Endodermal cell (in vitro differentiated cells): ENCODE results near the gene IGF2R. TPM values are rescaled to one million over a fixed set of nuclear protein-coding genes. Genes with fewer than 3 reads are reported as not detected.

ENCODE experiments used
- DNase-seq: peaks from one replicate; pipeline ENCODE4 v3.0.0-alpha.2; 2017
- H3K27ac ChIP-seq: 2 replicates; pipeline ENCODE4 v1.5.1; 2013; ENCODE audit warnings: mild to moderate bottlenecking, low read depth, low read length, moderate library complexity
- H3K27me3 ChIP-seq: 2 replicates; pipeline ENCODE4 v1.6.1; 2013; ENCODE audit warnings: mild to moderate bottlenecking, low read length, moderate library complexity; ENCODE audit not compliant: insufficient read depth, control insufficient read depth, poor library complexity, severe bottlenecking
- H3K36me3 ChIP-seq: 2 replicates; pipeline ENCODE4 v1.7.0; 2013; ENCODE audit warnings: mild to moderate bottlenecking, low read length, moderate library complexity; ENCODE audit not compliant: control insufficient read depth, insufficient read depth
- H3K4me1 ChIP-seq: one replicate; pipeline ENCODE4 v1.7.0; 2013; ENCODE audit warnings: low read length; ENCODE audit not compliant: control insufficient read depth, insufficient read depth
- H3K4me3 ChIP-seq: 2 replicates; pipeline ENCODE4 v1.5.1; 2013; ENCODE audit warnings: mild to moderate bottlenecking, low read length, moderate library complexity
- H3K9ac ChIP-seq: 2 replicates; pipeline ENCODE4 v1.6.1; 2013; ENCODE audit warnings: mild to moderate bottlenecking, low read length, moderate library complexity; ENCODE audit not compliant: poor library complexity, severe bottlenecking; ENCODE audit errors: extremely low read depth
- H3K9me3 ChIP-seq: 2 replicates; pipeline ENCODE4 v1.6.1; 2013; ENCODE audit warnings: mild to moderate bottlenecking, low read length, moderate library complexity; ENCODE audit not compliant: control insufficient read depth
- H3K27ac Mint-ChIP-seq: 2 replicates; pipeline ENCODE4 v1.8.0; 2020; ENCODE audit warnings: mixed read lengths
- H3K27me3 Mint-ChIP-seq: 2 replicates; pipeline ENCODE4 v1.8.0; 2021; ENCODE audit warnings: mild to moderate bottlenecking, mixed read lengths; ENCODE audit not compliant: insufficient read depth
- H3K36me3 Mint-ChIP-seq: 2 replicates; pipeline ENCODE4 v1.8.0; 2020; ENCODE audit warnings: low read depth, mixed read lengths
- H3K4me1 Mint-ChIP-seq: 2 replicates; pipeline ENCODE4 v1.8.0; 2020; ENCODE audit warnings: mixed read lengths
- H3K4me3 Mint-ChIP-seq: 2 replicates; pipeline ENCODE4 v1.8.0; 2020; ENCODE audit warnings: mild to moderate bottlenecking, moderate library complexity, mixed read lengths
- H3K9me3 Mint-ChIP-seq: 2 replicates; pipeline ENCODE4 v1.8.0; 2020; ENCODE audit warnings: mild to moderate bottlenecking, mixed read lengths
- WGBS, 2 experiments: methylation state at CpG; one replicate each; pipeline versions ENCODE4 v1.1.5 to v1.1.7; 2013; ENCODE audit warnings: missing lambda C conversion rate in 2 of 2, mixed read lengths in 1 of 2; ENCODE audit not compliant: insufficient coverage in 1 of 2, insufficient read length in 1 of 2; 5-methylcytosine and 5-hydroxymethylcytosine counted together
- total RNA-seq, 2 donors: library from RNA; stranded (reverse); fragmentation: NEBNext Ultra II Directional in 1 of 2; extraction: Animal tissue kit (Norgen Biotek cat#: 25700) in 1 of 2; gene quantifications; 2 replicates in 1 of 2; 3 replicates in 1 of 2; pipeline ENCODE4 v1.2.1, GENCODE V29; 2021
- TF ChIP-seq, protein P1 (sequence below): fragments of 200-600 bp; sonication (generic); conservative IDR thresholded peaks from 2 replicates; pipeline ENCODE4 v1.5.0; 2021; ENCODE audit warnings: antibody characterized with exemption, mild to moderate bottlenecking

The IGF2R gene
- total RNA-seq, 2 donors from 2014 or later = 103 to 130 TPM

DNA sequence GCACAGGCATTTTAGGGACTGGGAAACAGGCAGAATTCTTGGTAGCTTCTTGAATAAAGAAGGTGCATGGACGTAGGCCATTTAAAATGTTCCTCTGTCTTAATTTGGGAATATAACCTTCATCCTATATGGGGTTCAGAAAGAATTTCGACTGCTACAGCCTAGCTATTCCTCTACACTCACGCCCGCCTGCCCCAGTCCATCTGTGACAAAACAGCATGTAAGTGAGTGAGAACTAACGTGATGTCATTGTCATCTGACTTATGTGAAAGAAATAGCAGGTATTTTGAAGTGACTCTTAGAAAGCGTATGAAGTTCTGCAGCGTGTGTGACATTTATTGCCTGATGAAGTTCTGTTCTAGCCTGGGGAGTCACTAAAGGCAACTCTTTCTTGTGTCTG is 100.6 kb downstream of the IGF2R start:
- no peak overlapping the region for H3K4me3 Mint-ChIP-seq
- TF ChIP-seq, protein P1, sequence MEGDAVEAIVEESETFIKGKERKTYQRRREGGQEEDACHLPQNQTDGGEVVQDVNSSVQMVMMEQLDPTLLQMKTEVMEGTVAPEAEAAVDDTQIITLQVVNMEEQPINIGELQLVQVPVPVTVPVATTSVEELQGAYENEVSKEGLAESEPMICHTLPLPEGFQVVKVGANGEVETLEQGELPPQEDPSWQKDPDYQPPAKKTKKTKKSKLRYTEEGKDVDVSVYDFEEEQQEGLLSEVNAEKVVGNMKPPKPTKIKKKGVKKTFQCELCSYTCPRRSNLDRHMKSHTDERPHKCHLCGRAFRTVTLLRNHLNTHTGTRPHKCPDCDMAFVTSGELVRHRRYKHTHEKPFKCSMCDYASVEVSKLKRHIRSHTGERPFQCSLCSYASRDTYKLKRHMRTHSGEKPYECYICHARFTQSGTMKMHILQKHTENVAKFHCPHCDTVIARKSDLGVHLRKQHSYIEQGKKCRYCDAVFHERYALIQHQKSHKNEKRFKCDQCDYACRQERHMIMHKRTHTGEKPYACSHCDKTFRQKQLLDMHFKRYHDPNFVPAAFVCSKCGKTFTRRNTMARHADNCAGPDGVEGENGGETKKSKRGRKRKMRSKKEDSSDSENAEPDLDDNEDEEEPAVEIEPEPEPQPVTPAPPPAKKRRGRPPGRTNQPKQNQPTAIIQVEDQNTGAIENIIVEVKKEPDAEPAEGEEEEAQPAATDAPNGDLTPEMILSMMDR = no peak
- H3K27ac ChIP-seq = no peak overlapping the region
- H3K27me3 ChIP-seq = no peaks in the 10 kb centered on the region
- H3K4me3 ChIP-seq = no peak overlapping the region
- DNase-seq = no peak
- no peaks in the 10 kb centered on the region for H3K4me1 ChIP-seq
- no peaks in the 10 kb centered on the region for H3K9me3 ChIP-seq
- H3K27ac Mint-ChIP-seq = no peak overlapping the region
- peaks cover 77% of the 10 kb centered on the region for H3K36me3 Mint-ChIP-seq
- no peaks in the 10 kb centered on the region for H3K9me3 Mint-ChIP-seq
- no peaks in the 10 kb centered on the region for H3K27me3 Mint-ChIP-seq
- H3K36me3 ChIP-seq = peaks cover 86% of the 10 kb centered on the region
- no peak overlapping the region for H3K9ac ChIP-seq
- H3K4me1 Mint-ChIP-seq = no peaks in the 10 kb centered on the region
- 90 to 95% methylated on average over 4 to 7 of the region's 7 CpGs for whole genome bisulfite sequencing, 2 experiments

DNA sequence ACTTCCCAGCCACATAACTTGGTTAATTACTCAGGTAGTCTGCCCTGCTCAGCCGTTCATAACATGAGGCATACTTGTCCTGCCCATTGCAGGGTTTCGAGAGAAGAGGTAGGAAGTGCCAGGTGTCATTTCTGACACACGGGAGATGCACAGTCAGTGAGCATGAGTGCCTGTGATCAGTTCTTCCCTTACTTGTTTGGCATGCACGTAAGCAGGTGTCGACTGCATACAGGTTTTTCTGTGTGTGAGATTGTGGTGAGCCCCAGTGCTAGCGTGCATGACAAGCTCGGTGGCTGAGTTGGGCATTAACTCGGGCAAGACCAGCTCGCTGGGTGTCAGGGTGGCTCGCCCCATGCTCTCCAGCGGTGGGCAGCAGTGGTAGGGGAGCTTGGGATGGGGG is 101.5 kb downstream of the IGF2R start:
- Mint-ChIP-seq H3K36me3 (peaks cover 76% of the 10 kb centered on the region), H3K9me3 (no peaks in the 10 kb centered on the region), H3K4me3 (no peak overlapping the region), H3K27me3 (no peaks in the 10 kb centered on the region), H3K27ac (peak overlapping the region; percentile 64), H3K4me1 (no peaks in the 10 kb centered on the region)
- TF ChIP-seq, protein P1 = no peak
- Histone ChIP-seq H3K9me3 (no peaks in the 10 kb centered on the region), H3K9ac (no peak overlapping the region), H3K4me3 (no peak overlapping the region), H3K27ac (no peak overlapping the region), H3K36me3 (peaks cover 80% of the 10 kb centered on the region), H3K27me3 (no peaks in the 10 kb centered on the region), H3K4me1 (no peaks in the 10 kb centered on the region)
- 93% methylated on average over 7 to 11 of the region's 11 CpGs for WGBS, 2 experiments
- peak; percentile 32 for DNase-seq

DNA sequence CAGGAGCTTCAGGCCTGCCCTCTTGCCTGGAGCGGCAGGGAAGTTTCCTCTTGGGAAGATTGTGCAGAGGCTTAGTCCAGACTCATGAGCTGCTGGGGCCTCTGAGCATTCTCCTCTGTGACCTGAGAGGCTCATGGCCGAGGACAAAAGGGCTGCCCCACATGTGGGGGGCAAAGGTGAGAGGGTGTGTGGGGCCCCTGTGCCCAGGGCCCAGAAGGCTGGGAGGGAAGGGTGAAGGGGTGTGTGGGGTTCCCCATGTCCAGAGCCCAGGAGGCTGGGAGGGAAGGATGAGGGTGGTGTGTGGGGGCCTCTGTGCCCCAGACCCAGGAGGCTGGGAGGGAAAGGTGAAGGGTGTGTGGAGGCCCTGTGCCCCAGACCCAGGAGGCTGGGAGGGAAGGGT is 101.9 kb downstream of the IGF2R start:
- peaks cover 83% of the 10 kb centered on the region for H3K36me3 ChIP-seq
- no peak for DNase-seq
- H3K9ac ChIP-seq = no peak overlapping the region
- Mint-ChIP-seq H3K27me3 (no peaks in the 10 kb centered on the region), H3K27ac (peak overlapping the region; percentile 64), H3K4me3 (no peak overlapping the region), H3K4me1 (no peaks in the 10 kb centered on the region), H3K9me3 (no peaks in the 10 kb centered on the region), H3K36me3 (peaks cover 76% of the 10 kb centered on the region)
- no peak overlapping the region for H3K4me3 ChIP-seq
- no peaks in the 10 kb centered on the region for H3K9me3 ChIP-seq
- H3K27me3 ChIP-seq = no peaks in the 10 kb centered on the region
- H3K4me1 ChIP-seq = no peaks in the 10 kb centered on the region
- no peak overlapping the region for H3K27ac ChIP-seq
- TF ChIP-seq, protein P1 = no peak
- WGBS, 2 experiments = 97% methylated on average over 2 of the region's 2 CpGs; no CpG with 5 or more reads in 1 of the 2 experiments
